Cardiac muscle cell (in vitro differentiated cells and primary cell): ENCODE measurements around the gene ZDHHC17. TPM values are rescaled to one million over a fixed set of nuclear protein-coding genes. Genes with fewer than 3 reads are reported as not detected.

Experiments used
- DNase-seq, 2 donors: peaks; one replicate each; pipeline versions ENCODE4 v3.0.0 to v3.0.0-alpha.2; 2010 to 2017; ENCODE audit warnings: low read depth in 1 of 2, low spot score in 1 of 2
- H3K27ac ChIP-seq: fragments of 200-600 bp; sonication (generic); 2 replicates; pipeline ENCODE4 v1.5.1; 2016
- H3K27me3 ChIP-seq: fragments of 200-600 bp; sonication (generic); 2 replicates; pipeline ENCODE4 v1.6.0; 2016; ENCODE audit warnings: control low read depth
- H3K36me3 ChIP-seq: fragments of 200-600 bp; sonication (generic); 2 replicates; pipeline ENCODE4 v1.5.1; 2016; ENCODE audit warnings: control low read depth
- H3K4me1 ChIP-seq: fragments of 200-600 bp; sonication (generic); 2 replicates; pipeline ENCODE4 v1.8.1; 2017; ENCODE audit warnings: low read depth, mild to moderate bottlenecking, mixed run types
- H3K4me3 ChIP-seq: fragments of 200-600 bp; sonication (generic); 2 replicates; pipeline ENCODE4 v1.5.1; 2016; ENCODE audit warnings: mild to moderate bottlenecking
- H3K9me3 ChIP-seq: fragments of 200-600 bp; sonication (generic); 2 replicates; pipeline ENCODE4 v1.5.1; 2017; ENCODE audit warnings: low read depth, mild to moderate bottlenecking, control low read depth
- polyA plus RNA-seq: library from polyadenylated mRNA; unstranded; fragments of >200 nt; fragmentation: Nextera tagmentation; extraction: Ambion mirVana; gene quantifications from 2 replicates; pipeline ENCODE4 v1.2.1, GENCODE V29; 2016
- total RNA-seq: library from RNA; depleted of rRNA; stranded (reverse); fragments of >200 nt; gene quantifications from 2 replicates; pipeline ENCODE4 v1.2.3, GENCODE V29; 2016
- TF ChIP-seq, protein P1 (sequence below): IDR thresholded peaks from 2 replicates; pipeline ENCODE4 v1.5.1; 2012; ENCODE audit warnings: low read depth, mild to moderate bottlenecking, low read length

Gene ZDHHC17
- total RNA-seq (21.6 and 29.5 TPM in 2 replicates), polyA plus RNA-seq (21.1 and 32.0 TPM in 2 replicates)

GRCh38 chr12:76763746-76764675 lies at the start of gene ZDHHC17:
Gene ZDHHC17 (plus strand): TSS chr12:76764115. CDS start chr12:76764237, 122 bp downstream.
- Histone ChIP-seq H3K9me3 (no peaks in the 10 kb centered on the region), H3K36me3 (no peaks in the 10 kb centered on the region), H3K27me3 (no peaks in the 10 kb centered on the region), H3K27ac (peak within 1 kb of the TSS; percentile 99), H3K4me1 (peaks cover 4% of the 10 kb centered on the region), H3K4me3 (peak within 1 kb of the TSS; percentile 77)
- DNase-seq = peak; percentile 92 to 97
- TF ChIP-seq, protein P1, sequence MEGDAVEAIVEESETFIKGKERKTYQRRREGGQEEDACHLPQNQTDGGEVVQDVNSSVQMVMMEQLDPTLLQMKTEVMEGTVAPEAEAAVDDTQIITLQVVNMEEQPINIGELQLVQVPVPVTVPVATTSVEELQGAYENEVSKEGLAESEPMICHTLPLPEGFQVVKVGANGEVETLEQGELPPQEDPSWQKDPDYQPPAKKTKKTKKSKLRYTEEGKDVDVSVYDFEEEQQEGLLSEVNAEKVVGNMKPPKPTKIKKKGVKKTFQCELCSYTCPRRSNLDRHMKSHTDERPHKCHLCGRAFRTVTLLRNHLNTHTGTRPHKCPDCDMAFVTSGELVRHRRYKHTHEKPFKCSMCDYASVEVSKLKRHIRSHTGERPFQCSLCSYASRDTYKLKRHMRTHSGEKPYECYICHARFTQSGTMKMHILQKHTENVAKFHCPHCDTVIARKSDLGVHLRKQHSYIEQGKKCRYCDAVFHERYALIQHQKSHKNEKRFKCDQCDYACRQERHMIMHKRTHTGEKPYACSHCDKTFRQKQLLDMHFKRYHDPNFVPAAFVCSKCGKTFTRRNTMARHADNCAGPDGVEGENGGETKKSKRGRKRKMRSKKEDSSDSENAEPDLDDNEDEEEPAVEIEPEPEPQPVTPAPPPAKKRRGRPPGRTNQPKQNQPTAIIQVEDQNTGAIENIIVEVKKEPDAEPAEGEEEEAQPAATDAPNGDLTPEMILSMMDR = no peak

GRCh38 chr12:76714415-76714814 lies 49.5 kb upstream of the ZDHHC17 start:
- Histone ChIP-seq H3K4me3 (no peak overlapping the region), H3K36me3 (no peaks in the 10 kb centered on the region), H3K27me3 (no peaks in the 10 kb centered on the region), H3K4me1 (no peaks in the 10 kb centered on the region), H3K9me3 (no peaks in the 10 kb centered on the region), H3K27ac (no peak overlapping the region)
- TF ChIP-seq, protein P1 = no peak
- DNase-seq = no peak

- TF ChIP-seq, protein P1 = no peak
- DNase-seq = no peak
- Histone ChIP-seq H3K27ac (no peak overlapping the region), H3K36me3 (no peaks in the 10 kb centered on the region), H3K9me3 (no peaks in the 10 kb centered on the region), H3K27me3 (no peaks in the 10 kb centered on the region), H3K4me1 (peaks cover 2% of the 10 kb centered on the region), H3K4me3 (no peak overlapping the region)
These were observed 49.1 kb upstream of the ZDHHC17 start for GRCh38 chr12:76714861-76715260.

GRCh38 chr12:76715332-76715731 lies 48.6 kb upstream of the ZDHHC17 start:
- no peak overlapping the region for H3K27ac ChIP-seq
- no peak for DNase-seq
- no peak overlapping the region for H3K4me3 ChIP-seq
- H3K36me3 ChIP-seq = no peaks in the 10 kb centered on the region
- H3K9me3 ChIP-seq = no peaks in the 10 kb centered on the region
- no peaks in the 10 kb centered on the region for H3K27me3 ChIP-seq
- peaks cover 5% of the 10 kb centered on the region for H3K4me1 ChIP-seq
- TF ChIP-seq, protein P1 = no peak

DNA sequence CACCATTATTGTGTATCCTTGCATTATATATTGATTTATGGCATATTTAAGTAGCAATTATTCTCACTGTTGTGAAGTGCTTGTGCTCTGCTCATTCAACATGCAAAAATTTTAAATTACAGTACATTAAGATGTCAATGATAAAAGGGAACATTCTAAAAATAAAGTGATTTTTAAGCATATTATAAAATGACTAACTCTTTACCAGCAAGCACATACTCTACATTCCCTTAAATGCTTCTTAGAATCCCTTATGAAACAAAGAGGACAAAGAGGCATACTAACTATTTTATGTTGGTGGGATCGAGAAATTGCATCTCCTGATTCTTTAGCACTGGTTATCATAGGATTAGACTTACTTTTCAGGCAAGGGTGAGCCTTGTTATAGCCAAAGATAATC lies 46.6 kb upstream of the ZDHHC17 start:
- no peak overlapping the region for H3K4me3 ChIP-seq
- no peaks in the 10 kb centered on the region for H3K27me3 ChIP-seq
- no peaks in the 10 kb centered on the region for H3K9me3 ChIP-seq
- no peak for DNase-seq
- TF ChIP-seq, protein P1 = no peak
- no peak overlapping the region for H3K27ac ChIP-seq
- no peaks in the 10 kb centered on the region for H3K36me3 ChIP-seq
- H3K4me1 ChIP-seq = peaks cover 5% of the 10 kb centered on the region
